HepG2 (cell line): ENCODE measurements around the gene DHX58. TPM values are rescaled to one million over a fixed set of nuclear protein-coding genes. Genes with fewer than 3 reads are reported as not detected.

Experiments
- ERF ChIP-seq: IDR thresholded peaks from 2 replicates; pipeline ENCODE4 v1.6.1; 2018; ENCODE audit warnings: missing biosample characterization, missing genetic modification reagents
- NPAS2 ChIP-seq: sonication (generic); formaldehyde crosslinking; IDR thresholded peaks from 2 replicates; pipeline ENCODE4 v1.8.0; 2022; ENCODE audit warnings: mild to moderate bottlenecking, missing genetic modification reagents, borderline replicate concordance
- NR2C2 ChIP-seq: sonication (generic); formaldehyde crosslinking; IDR thresholded peaks from 2 replicates; pipeline ENCODE4 v1.4.0; 2020; ENCODE audit warnings: missing genetic modification reagents, mild to moderate bottlenecking, moderate library complexity, borderline replicate concordance
- RFXANK ChIP-seq: IDR thresholded peaks from 2 replicates; pipeline ENCODE4 v1.6.1; 2016
- SMAD1 ChIP-seq: sonication (generic); formaldehyde crosslinking; IDR thresholded peaks from 2 replicates; pipeline ENCODE4 v1.4.0; 2020; ENCODE audit warnings: missing genetic modification reagents, low read depth, mild to moderate bottlenecking, borderline replicate concordance
- TFE3 ChIP-seq: IDR thresholded peaks from 2 replicates; pipeline ENCODE4 v1.6.1; 2016
- THAP9 ChIP-seq: sonication (generic); formaldehyde crosslinking; IDR thresholded peaks from 2 replicates; pipeline ENCODE4; 2020; ENCODE audit warnings: missing genetic modification reagents, mild to moderate bottlenecking, borderline replicate concordance
- THYN1 ChIP-seq: sonication (generic); formaldehyde crosslinking; IDR thresholded peaks from 2 replicates; pipeline ENCODE4 v1.8.1; 2023; ENCODE audit warnings: low read depth, mild to moderate bottlenecking, moderate library complexity, missing genetic modification reagents, borderline replicate concordance
- ZC3H4 ChIP-seq: sonication (generic); formaldehyde crosslinking; IDR thresholded peaks from 2 replicates; pipeline ENCODE4 v1.4.0; 2020; ENCODE audit warnings: missing genetic modification reagents, borderline replicate concordance
- ZMAT5 ChIP-seq: sonication (generic); formaldehyde crosslinking; IDR thresholded peaks from 2 replicates; pipeline ENCODE4 v1.5.0; 2020; ENCODE audit warnings: mild to moderate bottlenecking, low read depth, missing genetic modification reagents, borderline replicate concordance
- ZNF207 ChIP-seq: fragments of 450-650 bp; IDR thresholded peaks from 2 replicates; pipeline ENCODE4 v1.6.1; 2016; ENCODE audit warnings: antibody characterized with exemption, borderline replicate concordance
- ZNF407 ChIP-seq: sonication (generic); formaldehyde crosslinking; IDR thresholded peaks from one replicate; pipeline ENCODE4 v1.5.1; 2020; ENCODE audit warnings: mild to moderate bottlenecking, missing genetic modification reagents; ENCODE audit errors: not compliant biosample characterization
- ZNF616 ChIP-seq: sonication (generic); formaldehyde crosslinking; IDR thresholded peaks from 2 replicates; pipeline ENCODE4 v1.5.0; 2020; ENCODE audit warnings: low read depth, mild to moderate bottlenecking, missing genetic modification reagents
- polyA plus RNA-seq, 8 experiments: library from polyadenylated mRNA; depleted of rRNA in 3 of 8; stranded (reverse) in 7 of 8; unstranded in 1 of 8; fragments of >200 nt; fragmentation: Illumina TruSeq in 4 of 8; extraction: Trizol in 4 of 8; gene quantifications; 2 replicates each; pipeline versions ENCODE4 v1.2.1 to v1.2.3, GENCODE V29; 2011 to 2016; ENCODE audit warnings: low read depth in 4 of 8, missing spikeins in 1 of 8, mixed read lengths in 1 of 8; ENCODE audit not compliant: insufficient read depth in 1 of 8
- total RNA-seq, 5 experiments: library from RNA; depleted of rRNA; stranded (reverse); fragments of >200 nt; fragmentation: Illumina TruSeq; extraction: Trizol; gene quantifications; 2 replicates each; pipeline ENCODE4 v1.2.3, GENCODE V29; 2016; ENCODE audit warnings: low read depth in 1 of 5

Gene DHX58
- total and polyA plus RNA-seq, 2 of the 13 experiments (the other 11 are each of a cell fraction or from before 2014, with no cell fraction given), result 6.7 to 7.8 TPM

- TF ChIP-seq THYN1 (no peak), ZC3H4 (no peak), NR2C2 (no peak), ZNF407 (no peak), RFXANK (CRISPR knock-in tag) (no peak), THAP9 (no peak; the same call in 1 of the 2 replicates), NPAS2 (CRISPR knock-in tag) (no peak), TFE3 (CRISPR knock-in tag) (0 out of 2 replicates have a peak, but pooled peaks have one; percentile 27), ZNF616 (no peak), SMAD1 (CRISPR knock-in tag) (no peak), ZNF207 (no peak), ERF (CRISPR knock-in tag) (peak; percentile 60), ZMAT5 (CRISPR knock-in tag) (no peak)
Measured at GRCh38 chr17:42101513-42102292, 10.8 kb downstream of the DHX58 start (continued).
